HepG2 (cell line): Measurements from ENCODE around the gene SHLD3. TPM values are rescaled to one million over a fixed set of nuclear protein-coding genes. Genes with fewer than 3 reads are reported as not detected.

Experiments used
- ATAC-seq: fragments of 200-7000 bp; cut with Tn5 transposase; 3 replicates; pipeline ENCODE4 v1.9.1; 2020; ENCODE audit warnings: mild to moderate bottlenecking, moderate library complexity
- BruUV-seq: library from RNA; stranded (reverse); fragments of 400-500 nt; replicated peaks from 2 replicates; lab custom pipeline; 2021; lab: Mats Ljungman, UMichigan
- CTCF ChIA-PET: fragments of 300-600 bp; formaldehyde crosslinking; extraction: SDS; loops from one replicate; lab custom pipeline; 2021; ENCODE audit warnings: low total read pairs, inconsistent platforms, low intra/inter-chr PET ratio; lab: Yijun Ruan, JAX
- POLR2A ChIA-PET: fragments of 350-600 bp; sonication (Branson Sonifier 250); formaldehyde crosslinking; loops from one replicate; lab custom pipeline; 2020; ENCODE audit warnings: antibody characterized with exemption, inconsistent platforms; lab: Yijun Ruan, JAX
- DNase-seq: peaks from one replicate; pipeline ENCODE4 v3.0.0-alpha.2; 2015; ENCODE audit warnings: low spot score
- FAIRE-seq: peaks from 3 replicates; lab custom pipeline; 2011; peaks lifted over from hg19 to GRCh38; lab: Jason Lieb, UNC
- H2AFZ ChIP-seq: one replicate; pipeline ENCODE4 v1.6.1; 2011; ENCODE audit warnings: low read length, inconsistent platforms
- H3K27ac ChIP-seq: fragments of 300-600 bp; 3 replicates; pipeline ENCODE4 v1.8.0; 2011; ENCODE audit warnings: mixed run types, mild to moderate bottlenecking, mixed read lengths, low read length, inconsistent platforms; ENCODE audit not compliant: insufficient read depth; ENCODE audit errors: extremely low read length
- H3K27me3 ChIP-seq, 2 experiments: fragments of 200-600 bp in 1 of 2; 2 replicates in 1 of 2; 3 replicates in 1 of 2; pipeline versions ENCODE4 v1.6.0 to v1.8.0; 2011; ENCODE audit warnings: low read length in 2 of 2, mild to moderate bottlenecking in 2 of 2, moderate library complexity in 2 of 2, inconsistent platforms in 1 of 2; ENCODE audit not compliant: insufficient read depth in 2 of 2, control insufficient read depth in 1 of 2
- H3K36me3 ChIP-seq, 2 experiments: fragments of 200-600 bp in 1 of 2; replicated peaks in 1 of 2; 2 replicates in 1 of 2; 3 replicates in 1 of 2; pipeline versions ENCODE4 v1.5.1 to v1.8.0; 2011; ENCODE audit warnings: low read length in 2 of 2, inconsistent platforms in 1 of 2; ENCODE audit not compliant: insufficient read depth in 2 of 2, control insufficient read depth in 1 of 2
- H3K4me1 ChIP-seq: 2 replicates; pipeline ENCODE4 v1.5.1; 2012; ENCODE audit warnings: low read length, inconsistent platforms; ENCODE audit not compliant: insufficient read depth
- H3K4me2 ChIP-seq: 2 replicates; pipeline ENCODE4 v1.6.0; 2011; ENCODE audit warnings: low read depth, low read length, inconsistent platforms
- H3K4me3 ChIP-seq, 3 experiments: fragments of 200-600 bp in 1 of 3; sonication (generic), shearing (Covaris generic) in 1 of 3; replicated peaks in 1 of 3; 2 replicates each; pipeline ENCODE4 v1.5.1; 2011 to 2016; ENCODE audit warnings: low read length in 3 of 3, inconsistent platforms in 2 of 3, low read depth in 2 of 3, mild to moderate bottlenecking in 2 of 3, control low read depth in 1 of 3, mixed read lengths in 1 of 3; ENCODE audit not compliant: insufficient read depth in 1 of 3
- H3K79me2 ChIP-seq: one replicate; pipeline ENCODE4 v1.6.1; 2011; ENCODE audit warnings: low read length, inconsistent platforms; ENCODE audit not compliant: insufficient read depth
- H3K9ac ChIP-seq: 2 replicates; pipeline ENCODE4 v1.6.0; 2011; ENCODE audit warnings: mild to moderate bottlenecking, low read depth, low read length, inconsistent platforms; ENCODE audit not compliant: insufficient read depth
- H3K9me3 ChIP-seq: 2 replicates; pipeline ENCODE4 v1.5.1; 2012; ENCODE audit warnings: mild to moderate bottlenecking, low read length
- H4K20me1 ChIP-seq: 2 replicates; pipeline ENCODE4 v1.6.0; 2011; ENCODE audit warnings: inconsistent platforms, mild to moderate bottlenecking, low read length, moderate library complexity; ENCODE audit not compliant: insufficient read depth
- AGO1 ChIP-seq: fragments of 200-400 bp; formaldehyde crosslinking; IDR thresholded peaks from 2 replicates; pipeline ENCODE4 v1.6.1; 2017; ENCODE audit warnings: mild to moderate bottlenecking, low read depth, low read length, moderate library complexity; ENCODE audit not compliant: poor library complexity, severe bottlenecking
- AHR ChIP-seq: IDR thresholded peaks from 2 replicates; pipeline ENCODE4 v1.6.1; 2018; ENCODE audit warnings: missing genetic modification reagents, missing compliant biosample characterization
- HNRNPLL ChIP-seq: fragments of 200-400 bp; formaldehyde crosslinking; IDR thresholded peaks from 2 replicates; pipeline ENCODE4 v1.6.1; 2017; ENCODE audit warnings: mild to moderate bottlenecking, low read depth, low read length; ENCODE audit not compliant: poor library complexity, severe bottlenecking
- HOXA3 ChIP-seq: sonication (generic); formaldehyde crosslinking; IDR thresholded peaks from 2 replicates; pipeline ENCODE4 v1.5.0; 2020; ENCODE audit warnings: missing genetic modification reagents
- PITX1 ChIP-seq: sonication (generic); formaldehyde crosslinking; IDR thresholded peaks from 2 replicates; pipeline ENCODE4 v1.5.1; 2020; ENCODE audit warnings: mild to moderate bottlenecking, missing genetic modification reagents
- RFX1 ChIP-seq: fragments of 450-650 bp; IDR thresholded peaks from 2 replicates; pipeline ENCODE4 v1.6.1; 2017
- SIX1 ChIP-seq: sonication (generic); formaldehyde crosslinking; IDR thresholded peaks from 2 replicates; pipeline ENCODE4 v1.4.0; 2020; ENCODE audit warnings: missing genetic modification reagents, borderline replicate concordance
- SRSF1 ChIP-seq: fragments of 200-400 bp; formaldehyde crosslinking; optimal IDR thresholded peaks from 2 replicates; pipeline ENCODE3; 2017; ENCODE audit warnings: mild to moderate bottlenecking, low read depth, low read length, moderate library complexity
- ZNF234 ChIP-seq: sonication (generic); formaldehyde crosslinking; conservative IDR thresholded peaks from 2 replicates; pipeline ENCODE4 v1.5.1; 2020; ENCODE audit warnings: mild to moderate bottlenecking, missing genetic modification reagents
- ZNF282 ChIP-seq: fragments of 450-650 bp; IDR thresholded peaks from 2 replicates; pipeline ENCODE4 v1.6.1; 2018; ENCODE audit not compliant: partially characterized antibody
- ZNF703 ChIP-seq: sonication (generic); formaldehyde crosslinking; IDR thresholded peaks from 2 replicates; pipeline ENCODE4 v1.5.1; 2020; ENCODE audit warnings: missing genetic modification reagents, mild to moderate bottlenecking, moderate library complexity, borderline replicate concordance
- ZSCAN22 ChIP-seq: sonication (generic); formaldehyde crosslinking; IDR thresholded peaks from 2 replicates; pipeline ENCODE4 v1.4.0; 2020; ENCODE audit warnings: mild to moderate bottlenecking, missing genetic modification reagents
- WGBS: methylation state at CpG from one replicate; pipeline ENCODE4 v1.1.6; 2017; ENCODE audit warnings: low lambda C conversion rate; 5-methylcytosine and 5-hydroxymethylcytosine counted together
- in situ Hi-C: cut with HindIII; loops from 2 replicates; pipeline ENCODE4 v1.10.0; 2017; ENCODE audit warnings: low pct_unique_long_range_greater_than_20kb; ENCODE audit not compliant: extremely low pct_ligation_motif_present
- intact Hi-C: fragments of 100-400 bp; cut with micrococcal nuclease; formaldehyde crosslinking; loops from one replicate; pipeline ENCODE4 v1.10.0; 2022; ENCODE audit not compliant: unreplicated experiment
- polyA plus RNA-seq, 8 experiments: library from polyadenylated mRNA; depleted of rRNA in 3 of 8; stranded (reverse) in 7 of 8; unstranded in 1 of 8; fragments of >200 nt; fragmentation: Illumina TruSeq in 4 of 8; extraction: Trizol in 4 of 8; gene quantifications; 2 replicates each; pipeline versions ENCODE4 v1.2.1 to v1.2.3, GENCODE V29; 2011 to 2016; ENCODE audit warnings: low read depth in 4 of 8, missing spikeins in 1 of 8, mixed read lengths in 1 of 8; ENCODE audit not compliant: insufficient read depth in 1 of 8
- total RNA-seq, 5 experiments: library from RNA; depleted of rRNA; stranded (reverse); fragments of >200 nt; fragmentation: Illumina TruSeq; extraction: Trizol; gene quantifications; 2 replicates each; pipeline ENCODE4 v1.2.3, GENCODE V29; 2016; ENCODE audit warnings: low read depth in 1 of 5
- TF ChIP-seq, protein P1 (sequence below): sonication (generic); formaldehyde crosslinking; IDR thresholded peaks from 2 replicates; pipeline ENCODE4 v1.8.0; 2022; ENCODE audit warnings: mild to moderate bottlenecking, missing genetic modification reagents
- TF ChIP-seq, protein P2 (sequence below): sonication (generic); formaldehyde crosslinking; IDR thresholded peaks from 2 replicates; pipeline ENCODE4 v1.4.0; 2020; ENCODE audit warnings: missing genetic modification reagents
- TF ChIP-seq, protein P3 (sequence below): sonication (generic); formaldehyde crosslinking; IDR thresholded peaks from 2 replicates; pipeline ENCODE4 v1.5.0; 2020; ENCODE audit warnings: missing genetic modification reagents
- TF ChIP-seq, protein P4 (sequence below): IDR thresholded peaks from 2 replicates; pipeline ENCODE4 v1.6.1; 2016; ENCODE audit warnings: mild to moderate bottlenecking

Gene SHLD3
- total and polyA plus RNA-seq, 2 of the 13 experiments (the other 11 are each of a cell fraction or from before 2014, with no cell fraction given) = 3.6 to 6.8 TPM

DNA sequence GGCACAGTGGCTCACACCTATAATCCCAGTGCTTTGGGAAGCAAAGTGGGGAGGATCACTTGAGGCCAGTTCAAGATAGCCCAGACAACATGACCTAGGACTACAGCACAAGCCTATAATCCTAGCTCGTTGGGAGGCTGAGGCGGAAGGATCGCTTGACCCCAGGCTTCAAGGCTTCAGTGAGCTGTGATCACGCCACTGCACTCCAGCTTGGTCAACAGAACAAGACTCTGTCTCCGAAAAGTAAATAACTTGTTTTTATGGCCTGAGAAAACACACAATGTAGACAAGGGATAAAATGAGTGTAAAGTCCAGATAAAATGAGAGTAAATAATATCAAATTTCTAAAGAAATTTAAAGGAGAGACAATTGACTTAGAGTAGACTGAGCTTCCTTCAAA lies 26.3 kb downstream of the SHLD3 start (continued):
- no peak for TF ChIP-seq ZNF703
- no peak for TF ChIP-seq AHR
- no peak for TF ChIP-seq SRSF1
- TF ChIP-seq, protein P1, sequence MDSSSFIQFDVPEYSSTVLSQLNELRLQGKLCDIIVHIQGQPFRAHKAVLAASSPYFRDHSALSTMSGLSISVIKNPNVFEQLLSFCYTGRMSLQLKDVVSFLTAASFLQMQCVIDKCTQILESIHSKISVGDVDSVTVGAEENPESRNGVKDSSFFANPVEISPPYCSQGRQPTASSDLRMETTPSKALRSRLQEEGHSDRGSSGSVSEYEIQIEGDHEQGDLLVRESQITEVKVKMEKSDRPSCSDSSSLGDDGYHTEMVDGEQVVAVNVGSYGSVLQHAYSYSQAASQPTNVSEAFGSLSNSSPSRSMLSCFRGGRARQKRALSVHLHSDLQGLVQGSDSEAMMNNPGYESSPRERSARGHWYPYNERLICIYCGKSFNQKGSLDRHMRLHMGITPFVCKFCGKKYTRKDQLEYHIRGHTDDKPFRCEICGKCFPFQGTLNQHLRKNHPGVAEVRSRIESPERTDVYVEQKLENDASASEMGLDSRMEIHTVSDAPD (CRISPR knock-in tag) = no peak
- peak; percentile 21; the same call in 1 of the 2 replicates for TF ChIP-seq HOXA3 (CRISPR knock-in tag)
- TF ChIP-seq ZNF282 = no peak
- no peak for TF ChIP-seq RFX1
- peak; percentile 88; the same call in 1 of the 2 replicates for TF ChIP-seq SIX1 (CRISPR knock-in tag)
- TF ChIP-seq, protein P2, sequence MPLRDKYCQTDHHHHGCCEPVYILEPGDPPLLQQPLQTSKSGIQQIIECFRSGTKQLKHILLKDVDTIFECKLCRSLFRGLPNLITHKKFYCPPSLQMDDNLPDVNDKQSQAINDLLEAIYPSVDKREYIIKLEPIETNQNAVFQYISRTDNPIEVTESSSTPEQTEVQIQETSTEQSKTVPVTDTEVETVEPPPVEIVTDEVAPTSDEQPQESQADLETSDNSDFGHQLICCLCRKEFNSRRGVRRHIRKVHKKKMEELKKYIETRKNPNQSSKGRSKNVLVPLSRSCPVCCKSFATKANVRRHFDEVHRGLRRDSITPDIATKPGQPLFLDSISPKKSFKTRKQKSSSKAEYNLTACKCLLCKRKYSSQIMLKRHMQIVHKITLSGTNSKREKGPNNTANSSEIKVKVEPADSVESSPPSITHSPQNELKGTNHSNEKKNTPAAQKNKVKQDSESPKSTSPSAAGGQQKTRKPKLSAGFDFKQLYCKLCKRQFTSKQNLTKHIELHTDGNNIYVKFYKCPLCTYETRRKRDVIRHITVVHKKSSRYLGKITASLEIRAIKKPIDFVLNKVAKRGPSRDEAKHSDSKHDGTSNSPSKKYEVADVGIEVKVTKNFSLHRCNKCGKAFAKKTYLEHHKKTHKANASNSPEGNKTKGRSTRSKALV (CRISPR knock-in tag) = no peak
- no peak for TF ChIP-seq ZNF234 (CRISPR knock-in tag)
- TF ChIP-seq, all 625 proteins: peak for 87

DNA sequence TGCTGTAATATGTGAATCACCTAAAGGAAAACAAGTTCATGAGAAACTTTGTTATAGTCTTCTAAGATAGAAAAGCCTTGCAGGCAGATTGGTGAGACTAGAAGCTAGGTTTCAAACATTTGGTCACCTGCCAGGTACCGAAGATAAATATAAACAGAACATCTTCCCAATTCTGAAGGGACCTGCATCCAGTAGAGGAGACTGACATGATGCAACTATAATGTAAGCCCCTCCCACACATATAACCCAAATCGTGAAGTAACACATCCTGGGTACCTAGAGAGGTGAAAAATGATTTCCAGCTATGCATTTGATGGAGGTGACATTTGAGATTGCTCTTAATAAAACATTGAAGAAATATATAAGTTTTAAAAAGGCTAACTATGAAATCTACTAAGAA lies 29.9 kb downstream of the SHLD3 start:
- Histone ChIP-seq H3K4me3 (no peak overlapping the region), H3K9ac (no peak overlapping the region), H3K9me3 (no peaks in the 10 kb centered on the region), H3K27ac (no peak overlapping the region), H3K4me1 (peaks cover 25% of the 10 kb centered on the region), H3K36me3 (no peaks in the 10 kb centered on the region), H2AFZ (no peak overlapping the region), H4K20me1 (no peaks in the 10 kb centered on the region), H3K4me2 (no peak overlapping the region), H3K27me3 (no peaks in the 10 kb centered on the region), H3K79me2 (no peaks in the 10 kb centered on the region)
- FAIRE-seq (no peak), ATAC-seq (no peak), DNase-seq (no peak)
- intact Hi-C loops (no loop called here), in situ Hi-C loops (no loop called here)
- no peak for TF ChIP-seq AGO1
- TF ChIP-seq, protein P3, sequence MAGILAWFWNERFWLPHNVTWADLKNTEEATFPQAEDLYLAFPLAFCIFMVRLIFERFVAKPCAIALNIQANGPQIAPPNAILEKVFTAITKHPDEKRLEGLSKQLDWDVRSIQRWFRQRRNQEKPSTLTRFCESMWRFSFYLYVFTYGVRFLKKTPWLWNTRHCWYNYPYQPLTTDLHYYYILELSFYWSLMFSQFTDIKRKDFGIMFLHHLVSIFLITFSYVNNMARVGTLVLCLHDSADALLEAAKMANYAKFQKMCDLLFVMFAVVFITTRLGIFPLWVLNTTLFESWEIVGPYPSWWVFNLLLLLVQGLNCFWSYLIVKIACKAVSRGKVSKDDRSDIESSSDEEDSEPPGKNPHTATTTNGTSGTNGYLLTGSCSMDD (CRISPR knock-in tag) = no peak
- TF ChIP-seq, protein P4, sequence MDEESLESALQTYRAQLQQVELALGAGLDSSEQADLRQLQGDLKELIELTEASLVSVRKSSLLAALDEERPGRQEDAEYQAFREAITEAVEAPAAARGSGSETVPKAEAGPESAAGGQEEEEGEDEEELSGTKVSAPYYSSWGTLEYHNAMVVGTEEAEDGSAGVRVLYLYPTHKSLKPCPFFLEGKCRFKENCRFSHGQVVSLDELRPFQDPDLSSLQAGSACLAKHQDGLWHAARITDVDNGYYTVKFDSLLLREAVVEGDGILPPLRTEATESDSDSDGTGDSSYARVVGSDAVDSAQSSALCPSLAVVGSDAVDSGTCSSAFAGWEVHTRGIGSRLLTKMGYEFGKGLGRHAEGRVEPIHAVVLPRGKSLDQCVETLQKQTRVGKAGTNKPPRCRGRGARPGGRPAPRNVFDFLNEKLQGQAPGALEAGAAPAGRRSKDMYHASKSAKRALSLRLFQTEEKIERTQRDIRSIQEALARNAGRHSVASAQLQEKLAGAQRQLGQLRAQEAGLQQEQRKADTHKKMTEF = no peak
- no peak for TF ChIP-seq ZSCAN22 (CRISPR knock-in tag)
- no peak for TF ChIP-seq HNRNPLL
- TF ChIP-seq PITX1 (CRISPR knock-in tag) = no peak
- no TSS peak for BruUV-seq
- 95% methylated on average over 2 of the region's 2 CpGs for WGBS
- CTCF ChIA-PET = no interaction called here
- POLR2A ChIA-PET = no interaction called here
